22Rv1 (cell line): ENCODE results near the gene HOXA9.

Experiments used
- H3K27ac ChIP-seq: fragments of 450-650 bp; 2 replicates; pipeline ENCODE4 v1.5.1; 2017
- ZFX ChIP-seq: fragments of 450-650 bp; IDR thresholded peaks from 2 replicates; pipeline ENCODE4 v1.6.1; 2017; ENCODE audit warnings: antibody characterized with exemption, borderline replicate concordance
- TF ChIP-seq, protein P1 (sequence below): fragments of 450-650 bp; IDR thresholded peaks from 2 replicates; pipeline ENCODE4 v1.5.1; 2017; ENCODE audit warnings: mild to moderate bottlenecking

HOXA9 gene

GRCh38 chr7:27165089-27165995 is at the start of gene HOXA9:
Gene HOXA9, minus strand, starts transcription at chr7:27165537. Its CDS starts 80 bp downstream, at chr7:27165457.
- peak within 1 kb of the TSS; percentile 24; the same call in 1 of the 2 replicates for H3K27ac ChIP-seq

GRCh38 chr7:27214239-27214950 is 49.1 kb upstream of the HOXA9 start:
- TF ChIP-seq, protein P1, sequence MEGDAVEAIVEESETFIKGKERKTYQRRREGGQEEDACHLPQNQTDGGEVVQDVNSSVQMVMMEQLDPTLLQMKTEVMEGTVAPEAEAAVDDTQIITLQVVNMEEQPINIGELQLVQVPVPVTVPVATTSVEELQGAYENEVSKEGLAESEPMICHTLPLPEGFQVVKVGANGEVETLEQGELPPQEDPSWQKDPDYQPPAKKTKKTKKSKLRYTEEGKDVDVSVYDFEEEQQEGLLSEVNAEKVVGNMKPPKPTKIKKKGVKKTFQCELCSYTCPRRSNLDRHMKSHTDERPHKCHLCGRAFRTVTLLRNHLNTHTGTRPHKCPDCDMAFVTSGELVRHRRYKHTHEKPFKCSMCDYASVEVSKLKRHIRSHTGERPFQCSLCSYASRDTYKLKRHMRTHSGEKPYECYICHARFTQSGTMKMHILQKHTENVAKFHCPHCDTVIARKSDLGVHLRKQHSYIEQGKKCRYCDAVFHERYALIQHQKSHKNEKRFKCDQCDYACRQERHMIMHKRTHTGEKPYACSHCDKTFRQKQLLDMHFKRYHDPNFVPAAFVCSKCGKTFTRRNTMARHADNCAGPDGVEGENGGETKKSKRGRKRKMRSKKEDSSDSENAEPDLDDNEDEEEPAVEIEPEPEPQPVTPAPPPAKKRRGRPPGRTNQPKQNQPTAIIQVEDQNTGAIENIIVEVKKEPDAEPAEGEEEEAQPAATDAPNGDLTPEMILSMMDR = no peak
- no peak for TF ChIP-seq ZFX
- no peak overlapping the region for H3K27ac ChIP-seq

More at GRCh38 chr7:27165089-27165995, at the start of gene HOXA9:
- TF ChIP-seq, protein P1 = no peak
- TF ChIP-seq ZFX = no peak

DNA sequence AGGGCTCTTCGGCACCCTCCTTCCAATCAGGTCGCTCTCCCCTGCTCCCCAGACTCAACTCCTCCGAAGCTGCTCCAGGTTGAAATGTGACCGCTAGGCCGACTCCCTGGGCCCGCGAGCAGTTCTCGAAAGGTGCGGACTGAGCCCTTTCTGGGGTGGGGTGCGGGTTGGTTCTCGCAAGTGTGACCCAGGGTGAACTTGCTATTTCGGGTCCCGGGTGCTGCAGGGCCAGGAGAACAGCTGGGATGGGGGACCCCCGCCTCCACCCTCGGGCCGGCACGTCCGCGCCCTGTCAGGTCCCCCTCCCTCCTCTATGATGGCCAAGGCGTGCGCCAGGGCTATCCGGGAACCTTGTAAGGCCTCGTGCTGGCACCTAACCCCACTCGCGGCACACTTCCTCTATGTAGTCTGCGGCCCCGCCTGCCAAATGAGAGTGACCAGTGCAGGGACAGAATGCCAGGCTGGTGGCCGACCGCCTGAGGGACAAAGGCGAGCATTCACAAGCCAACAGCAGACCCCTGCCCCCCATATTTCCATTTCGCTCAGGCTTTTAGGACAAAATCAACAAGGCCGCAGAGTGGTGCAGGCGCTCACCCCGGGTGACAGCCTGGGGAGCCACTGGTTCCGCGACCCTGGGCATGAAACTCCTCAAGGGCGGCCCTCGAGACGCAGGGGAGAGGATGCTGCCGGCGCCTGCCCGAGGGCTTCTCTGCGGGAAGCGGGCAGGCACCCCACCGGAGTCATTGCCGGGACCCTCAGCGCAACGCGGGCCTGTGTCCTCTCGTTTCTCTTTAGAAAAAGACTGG is 48.3 kb upstream of the HOXA9 start:
- H3K27ac ChIP-seq = no peak overlapping the region
- TF ChIP-seq, protein P1 = no peak

- TF ChIP-seq, protein P1 = no peak
- no peak for TF ChIP-seq ZFX
- H3K27ac ChIP-seq = no peak overlapping the region
These were observed 47.4 kb upstream of the HOXA9 start for GRCh38 chr7:27212497-27213432.

DNA sequence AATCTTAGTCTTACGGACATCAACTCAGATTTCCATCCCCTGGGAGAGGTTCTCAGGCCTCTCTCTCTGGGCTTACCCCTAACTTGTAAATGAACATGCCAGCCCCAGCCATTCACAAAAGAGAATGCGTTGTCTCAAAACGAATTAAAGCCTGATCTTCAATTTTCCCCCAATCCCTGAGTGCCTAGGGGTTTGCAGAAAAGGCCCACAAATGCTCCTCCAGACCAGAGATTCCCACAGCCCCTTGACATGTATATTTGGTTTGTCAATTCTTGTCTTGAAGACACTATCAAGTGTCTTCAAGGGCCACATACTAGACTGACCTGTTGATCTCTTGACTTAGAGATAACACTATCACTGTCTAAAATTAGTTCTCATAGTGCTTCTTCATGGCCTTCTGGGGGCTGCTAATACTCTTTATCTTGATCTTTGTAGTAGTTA is 46.4 kb upstream of the HOXA9 start:
- no peak overlapping the region for H3K27ac ChIP-seq
- no peak for TF ChIP-seq ZFX
- TF ChIP-seq, protein P1 = no peak

DNA sequence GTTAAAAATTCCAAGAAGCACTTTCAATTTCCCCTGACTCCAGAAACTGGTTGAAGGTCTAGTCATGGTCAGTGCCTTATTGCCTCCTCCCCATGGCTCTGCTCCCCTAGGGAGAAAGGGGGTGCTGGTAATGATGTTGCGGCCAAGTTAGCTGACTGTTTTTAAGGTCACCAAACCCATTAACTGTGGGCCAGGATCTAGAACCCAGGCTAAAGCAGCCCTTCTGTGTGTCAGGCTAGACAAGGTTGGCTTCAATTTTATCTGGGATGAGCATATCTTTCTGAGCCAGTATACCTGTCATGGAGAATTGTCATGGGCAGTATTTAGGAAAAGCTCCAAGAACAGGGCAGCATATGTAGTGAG is 45.7 kb upstream of the HOXA9 start:
- TF ChIP-seq ZFX = no peak
- TF ChIP-seq, protein P1 = no peak
- H3K27ac ChIP-seq = no peak overlapping the region
